GM23338 (cell line): Measurements from ENCODE around the gene CSH2. TPM values are rescaled to one million over a fixed set of nuclear protein-coding genes. Genes with fewer than 3 reads are reported as not detected.

ENCODE experiments used
- ATAC-seq: fragments of 200-7000 bp; cut with Tn5 transposase; 3 replicates; pipeline ENCODE4 v1.9.1; 2020
- DNase-seq: peaks from one replicate; pipeline ENCODE4 v3.0.0-alpha.2; 2015; ENCODE audit warnings: low spot score
- H2AFZ ChIP-seq: fragments of 200-600 bp; sonication (generic); 2 replicates; pipeline ENCODE4 v1.8.0; 2016; ENCODE audit warnings: antibody characterized with exemption, mild to moderate bottlenecking, moderate library complexity
- H3F3A ChIP-seq: fragments of 200-600 bp; sonication (generic); replicated peaks from 2 replicates; pipeline ENCODE4 v1.8.0; 2017; ENCODE audit warnings: antibody characterized with exemption, mixed run types, low read depth
- H3K27ac ChIP-seq: fragments of 200-600 bp; sonication (generic); 2 replicates; pipeline ENCODE4 v1.6.1; 2016; ENCODE audit warnings: low read depth
- H3K27me3 ChIP-seq: fragments of 200-600 bp; sonication (generic); 2 replicates; pipeline ENCODE4 v1.8.0; 2016; ENCODE audit warnings: mild to moderate bottlenecking, mixed run types, moderate library complexity; ENCODE audit not compliant: insufficient read depth
- H3K36me3 ChIP-seq: fragments of 200-600 bp; sonication (generic); 2 replicates; pipeline ENCODE4 v1.8.0; 2016; ENCODE audit warnings: mild to moderate bottlenecking; ENCODE audit not compliant: insufficient read depth
- H3K4me1 ChIP-seq: fragments of 200-600 bp; sonication (generic); 2 replicates; pipeline ENCODE4 v1.8.0; 2016; ENCODE audit warnings: mild to moderate bottlenecking, moderate library complexity; ENCODE audit not compliant: insufficient read depth
- H3K4me2 ChIP-seq: fragments of 200-600 bp; sonication (generic); 2 replicates; pipeline ENCODE4 v1.7.1; 2017; ENCODE audit warnings: mixed run types
- H3K4me3 ChIP-seq: fragments of 200-600 bp; sonication (generic); 2 replicates; pipeline ENCODE4 v1.6.1; 2016; ENCODE audit warnings: mixed run types
- H3K79me2 ChIP-seq: fragments of 200-600 bp; sonication (generic); replicated peaks from 2 replicates; pipeline ENCODE4 v1.8.0; 2017; ENCODE audit warnings: mild to moderate bottlenecking; ENCODE audit not compliant: insufficient read depth
- H3K9me2 ChIP-seq: fragments of 200-600 bp; sonication (generic); 2 replicates; pipeline ENCODE4 v1.8.0; 2017; ENCODE audit not compliant: insufficient read depth
- H4K20me1 ChIP-seq: fragments of 200-600 bp; sonication (generic); replicated peaks from 2 replicates; pipeline ENCODE4 v1.8.0; 2017; ENCODE audit warnings: mild to moderate bottlenecking; ENCODE audit not compliant: insufficient read depth
- H3K27ac Mint-ChIP-seq: 2 replicates; pipeline ENCODE4 v1.8.0; 2020; ENCODE audit warnings: inconsistent platforms, mild to moderate bottlenecking, moderate library complexity, mixed read lengths
- H3K27me3 Mint-ChIP-seq: 3 replicates; pipeline ENCODE4 v1.8.0; 2022; ENCODE audit warnings: low read depth, mild to moderate bottlenecking, moderate library complexity, mixed read lengths, inconsistent platforms; ENCODE audit not compliant: insufficient read depth, poor library complexity
- H3K36me3 Mint-ChIP-seq: 3 replicates; pipeline ENCODE4 v1.8.0; 2021; ENCODE audit warnings: low read depth, mild to moderate bottlenecking, inconsistent platforms, moderate library complexity, mixed read lengths
- H3K4me1 Mint-ChIP-seq: 3 replicates; pipeline ENCODE4 v1.8.0; 2020; ENCODE audit warnings: mild to moderate bottlenecking, inconsistent platforms, mixed read lengths
- H3K4me3 Mint-ChIP-seq: 3 replicates; pipeline ENCODE4 v1.8.0; 2021; ENCODE audit warnings: moderate library complexity, mild to moderate bottlenecking, inconsistent platforms, mixed read lengths
- H3K9me3 Mint-ChIP-seq: 3 replicates; pipeline ENCODE4 v1.8.0; 2020; ENCODE audit warnings: moderate library complexity, mild to moderate bottlenecking, inconsistent platforms, mixed read lengths
- CREB1 ChIP-seq: fragments of 250-450 bp; sonication (Bioruptor Pico); IDR thresholded peaks from 2 replicates; pipeline ENCODE4 v1.5.0; 2020; ENCODE audit warnings: low read depth, mild to moderate bottlenecking, moderate library complexity
- EZH2 ChIP-seq: fragments of 200-600 bp; sonication (generic); IDR thresholded peaks from one replicate; pipeline ENCODE4 v1.8.0; 2017; ENCODE audit warnings: antibody characterized with exemption, mild to moderate bottlenecking, low read depth; ENCODE audit not compliant: unreplicated experiment
- EZH2phosphoT487 ChIP-seq: fragments of 200-600 bp; sonication (generic); IDR thresholded peaks from one replicate; pipeline ENCODE4 v1.8.1; 2018; ENCODE audit warnings: antibody characterized with exemption; ENCODE audit not compliant: unreplicated experiment
- JUNB ChIP-seq: IDR thresholded peaks from one replicate; pipeline ENCODE4 v1.6.1; 2016; ENCODE audit warnings: antibody characterized with exemption; ENCODE audit not compliant: unreplicated experiment
- NANOG ChIP-seq: IDR thresholded peaks from 2 replicates; pipeline ENCODE4 v1.6.1; 2016; ENCODE audit warnings: antibody characterized with exemption, borderline replicate concordance
- POLR2AphosphoS5 ChIP-seq: IDR thresholded peaks from 2 replicates; pipeline ENCODE4 v1.6.1; 2016; ENCODE audit warnings: antibody characterized with exemption, low read depth
- STAT1 ChIP-seq: IDR thresholded peaks from one replicate; pipeline ENCODE4 v1.6.1; 2016; ENCODE audit warnings: antibody characterized with exemption; ENCODE audit not compliant: unreplicated experiment
- ZNF114 ChIP-seq: fragments of 250-450 bp; sonication (Bioruptor Pico); IDR thresholded peaks from 2 replicates; pipeline ENCODE4 v1.5.0; 2020; ENCODE audit warnings: mild to moderate bottlenecking, moderate library complexity
- ZNF331 ChIP-seq: fragments of 250-450 bp; sonication (Bioruptor Pico); IDR thresholded peaks from 2 replicates; pipeline ENCODE4 v1.5.0; 2020; ENCODE audit warnings: low read depth, mild to moderate bottlenecking, moderate library complexity
- polyA plus RNA-seq: library from polyadenylated mRNA; unstranded; fragments of >200 nt; fragmentation: Nextera tagmentation; extraction: Ambion mirVana; gene quantifications from 2 replicates; pipeline ENCODE4 v1.2.1, GENCODE V29; 2016
- total RNA-seq: library from RNA; depleted of rRNA; stranded (reverse); fragments of >200 nt; shearing (Covaris generic); gene quantifications from 2 replicates; pipeline ENCODE4 v1.2.3, GENCODE V29; 2014
- TF ChIP-seq, protein P1 (sequence below), 2 experiments: fragments of 200-600 bp in 1 of 2; sonication (generic) in 1 of 2; conservative IDR thresholded peaks; 2 replicates each; pipeline versions ENCODE4 v1.5.1 to v1.6.1; 2016 to 2017; ENCODE audit warnings: antibody characterized with exemption in 2 of 2, low read depth in 2 of 2, mild to moderate bottlenecking in 2 of 2, moderate library complexity in 1 of 2
- TF ChIP-seq, protein P2 (sequence below): IDR thresholded peaks from one replicate; pipeline ENCODE4 v1.6.1; 2018; ENCODE audit warnings: antibody characterized with exemption; ENCODE audit not compliant: unreplicated experiment
- TF ChIP-seq, protein P3 (sequence below): IDR thresholded peaks from 2 replicates; pipeline ENCODE4 v1.6.1; 2016; ENCODE audit warnings: antibody characterized with exemption
- TF ChIP-seq, protein P4 (sequence below): fragments of 250-450 bp; sonication (Bioruptor Pico); IDR thresholded peaks from 2 replicates; pipeline ENCODE4 v1.5.0; 2020; ENCODE audit warnings: mild to moderate bottlenecking, moderate library complexity

CSH2 gene
- total and polyA plus RNA-seq, 2 experiments from 2014 or later = 0.37 TPM; not detected in 1

DNA sequence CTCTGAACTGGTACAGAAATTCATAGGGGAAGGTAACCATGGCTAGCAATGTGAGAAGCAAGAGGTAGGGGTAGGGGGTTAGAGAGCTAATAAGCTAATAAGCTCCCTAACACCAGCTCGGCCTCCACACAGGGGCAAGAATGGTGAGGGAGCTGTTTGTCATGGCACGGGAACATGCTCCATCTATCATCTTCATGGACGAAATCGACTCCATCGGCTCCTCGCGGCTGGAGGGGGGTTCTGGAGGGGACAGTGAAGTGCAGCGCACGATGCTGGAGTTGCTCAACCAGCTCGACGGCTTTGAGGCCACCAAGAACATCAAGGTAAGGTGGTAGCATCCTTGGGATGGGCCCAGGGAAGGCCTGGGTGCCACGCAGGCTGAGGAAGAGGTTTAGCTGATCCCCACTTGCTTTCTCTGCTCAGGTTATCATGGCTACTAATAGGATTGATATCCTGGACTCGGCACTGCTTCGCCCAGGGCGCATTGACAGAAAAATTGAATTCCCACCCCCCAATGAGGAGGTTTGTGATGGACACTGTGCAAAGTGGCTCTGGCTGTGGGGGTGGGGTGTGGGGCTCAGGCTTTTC is 42.5 kb downstream of the CSH2 start:
- Histone ChIP-seq H4K20me1 (peaks cover 20% of the 10 kb centered on the region), H3K4me2 (no peak overlapping the region), H3F3A (peaks cover 13% of the 10 kb centered on the region; the same call in 1 of the 2 replicates), H2AFZ (no peak overlapping the region), H3K79me2 (peaks cover 29% of the 10 kb centered on the region), H3K9me2 (no peaks in the 10 kb centered on the region), H3K36me3 (peaks cover 43% of the 10 kb centered on the region), H3K4me3 (no peak overlapping the region), H3K27ac (no peak overlapping the region), H3K4me1 (peaks cover under 1% of the 10 kb centered on the region; the same call in 1 of the 2 replicates), H3K27me3 (no peaks in the 10 kb centered on the region)
- DNase-seq (no peak), ATAC-seq (no peak)
- TF ChIP-seq, protein P1, sequence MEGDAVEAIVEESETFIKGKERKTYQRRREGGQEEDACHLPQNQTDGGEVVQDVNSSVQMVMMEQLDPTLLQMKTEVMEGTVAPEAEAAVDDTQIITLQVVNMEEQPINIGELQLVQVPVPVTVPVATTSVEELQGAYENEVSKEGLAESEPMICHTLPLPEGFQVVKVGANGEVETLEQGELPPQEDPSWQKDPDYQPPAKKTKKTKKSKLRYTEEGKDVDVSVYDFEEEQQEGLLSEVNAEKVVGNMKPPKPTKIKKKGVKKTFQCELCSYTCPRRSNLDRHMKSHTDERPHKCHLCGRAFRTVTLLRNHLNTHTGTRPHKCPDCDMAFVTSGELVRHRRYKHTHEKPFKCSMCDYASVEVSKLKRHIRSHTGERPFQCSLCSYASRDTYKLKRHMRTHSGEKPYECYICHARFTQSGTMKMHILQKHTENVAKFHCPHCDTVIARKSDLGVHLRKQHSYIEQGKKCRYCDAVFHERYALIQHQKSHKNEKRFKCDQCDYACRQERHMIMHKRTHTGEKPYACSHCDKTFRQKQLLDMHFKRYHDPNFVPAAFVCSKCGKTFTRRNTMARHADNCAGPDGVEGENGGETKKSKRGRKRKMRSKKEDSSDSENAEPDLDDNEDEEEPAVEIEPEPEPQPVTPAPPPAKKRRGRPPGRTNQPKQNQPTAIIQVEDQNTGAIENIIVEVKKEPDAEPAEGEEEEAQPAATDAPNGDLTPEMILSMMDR (conservative IDR thresholded peaks at IDR 0.05; ENCODE audit: low read depth in 2 of 2) = no peak
- no peak for TF ChIP-seq EZH2phosphoT487
- no peak for TF ChIP-seq ZNF114 (CRISPR knock-in tag)
- TF ChIP-seq, protein P2, sequence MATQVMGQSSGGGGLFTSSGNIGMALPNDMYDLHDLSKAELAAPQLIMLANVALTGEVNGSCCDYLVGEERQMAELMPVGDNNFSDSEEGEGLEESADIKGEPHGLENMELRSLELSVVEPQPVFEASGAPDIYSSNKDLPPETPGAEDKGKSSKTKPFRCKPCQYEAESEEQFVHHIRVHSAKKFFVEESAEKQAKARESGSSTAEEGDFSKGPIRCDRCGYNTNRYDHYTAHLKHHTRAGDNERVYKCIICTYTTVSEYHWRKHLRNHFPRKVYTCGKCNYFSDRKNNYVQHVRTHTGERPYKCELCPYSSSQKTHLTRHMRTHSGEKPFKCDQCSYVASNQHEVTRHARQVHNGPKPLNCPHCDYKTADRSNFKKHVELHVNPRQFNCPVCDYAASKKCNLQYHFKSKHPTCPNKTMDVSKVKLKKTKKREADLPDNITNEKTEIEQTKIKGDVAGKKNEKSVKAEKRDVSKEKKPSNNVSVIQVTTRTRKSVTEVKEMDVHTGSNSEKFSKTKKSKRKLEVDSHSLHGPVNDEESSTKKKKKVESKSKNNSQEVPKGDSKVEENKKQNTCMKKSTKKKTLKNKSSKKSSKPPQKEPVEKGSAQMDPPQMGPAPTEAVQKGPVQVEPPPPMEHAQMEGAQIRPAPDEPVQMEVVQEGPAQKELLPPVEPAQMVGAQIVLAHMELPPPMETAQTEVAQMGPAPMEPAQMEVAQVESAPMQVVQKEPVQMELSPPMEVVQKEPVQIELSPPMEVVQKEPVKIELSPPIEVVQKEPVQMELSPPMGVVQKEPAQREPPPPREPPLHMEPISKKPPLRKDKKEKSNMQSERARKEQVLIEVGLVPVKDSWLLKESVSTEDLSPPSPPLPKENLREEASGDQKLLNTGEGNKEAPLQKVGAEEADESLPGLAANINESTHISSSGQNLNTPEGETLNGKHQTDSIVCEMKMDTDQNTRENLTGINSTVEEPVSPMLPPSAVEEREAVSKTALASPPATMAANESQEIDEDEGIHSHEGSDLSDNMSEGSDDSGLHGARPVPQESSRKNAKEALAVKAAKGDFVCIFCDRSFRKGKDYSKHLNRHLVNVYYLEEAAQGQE = no peak
- TF ChIP-seq ZNF331 (CRISPR knock-in tag) = no peak
- TF ChIP-seq POLR2AphosphoS5 = no peak
- no peak for TF ChIP-seq CREB1 (CRISPR knock-in tag)
- no peak for TF ChIP-seq NANOG
- TF ChIP-seq, protein P3, sequence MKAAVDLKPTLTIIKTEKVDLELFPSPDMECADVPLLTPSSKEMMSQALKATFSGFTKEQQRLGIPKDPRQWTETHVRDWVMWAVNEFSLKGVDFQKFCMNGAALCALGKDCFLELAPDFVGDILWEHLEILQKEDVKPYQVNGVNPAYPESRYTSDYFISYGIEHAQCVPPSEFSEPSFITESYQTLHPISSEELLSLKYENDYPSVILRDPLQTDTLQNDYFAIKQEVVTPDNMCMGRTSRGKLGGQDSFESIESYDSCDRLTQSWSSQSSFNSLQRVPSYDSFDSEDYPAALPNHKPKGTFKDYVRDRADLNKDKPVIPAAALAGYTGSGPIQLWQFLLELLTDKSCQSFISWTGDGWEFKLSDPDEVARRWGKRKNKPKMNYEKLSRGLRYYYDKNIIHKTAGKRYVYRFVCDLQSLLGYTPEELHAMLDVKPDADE = no peak
- no peak for TF ChIP-seq STAT1
- TF ChIP-seq, protein P4, sequence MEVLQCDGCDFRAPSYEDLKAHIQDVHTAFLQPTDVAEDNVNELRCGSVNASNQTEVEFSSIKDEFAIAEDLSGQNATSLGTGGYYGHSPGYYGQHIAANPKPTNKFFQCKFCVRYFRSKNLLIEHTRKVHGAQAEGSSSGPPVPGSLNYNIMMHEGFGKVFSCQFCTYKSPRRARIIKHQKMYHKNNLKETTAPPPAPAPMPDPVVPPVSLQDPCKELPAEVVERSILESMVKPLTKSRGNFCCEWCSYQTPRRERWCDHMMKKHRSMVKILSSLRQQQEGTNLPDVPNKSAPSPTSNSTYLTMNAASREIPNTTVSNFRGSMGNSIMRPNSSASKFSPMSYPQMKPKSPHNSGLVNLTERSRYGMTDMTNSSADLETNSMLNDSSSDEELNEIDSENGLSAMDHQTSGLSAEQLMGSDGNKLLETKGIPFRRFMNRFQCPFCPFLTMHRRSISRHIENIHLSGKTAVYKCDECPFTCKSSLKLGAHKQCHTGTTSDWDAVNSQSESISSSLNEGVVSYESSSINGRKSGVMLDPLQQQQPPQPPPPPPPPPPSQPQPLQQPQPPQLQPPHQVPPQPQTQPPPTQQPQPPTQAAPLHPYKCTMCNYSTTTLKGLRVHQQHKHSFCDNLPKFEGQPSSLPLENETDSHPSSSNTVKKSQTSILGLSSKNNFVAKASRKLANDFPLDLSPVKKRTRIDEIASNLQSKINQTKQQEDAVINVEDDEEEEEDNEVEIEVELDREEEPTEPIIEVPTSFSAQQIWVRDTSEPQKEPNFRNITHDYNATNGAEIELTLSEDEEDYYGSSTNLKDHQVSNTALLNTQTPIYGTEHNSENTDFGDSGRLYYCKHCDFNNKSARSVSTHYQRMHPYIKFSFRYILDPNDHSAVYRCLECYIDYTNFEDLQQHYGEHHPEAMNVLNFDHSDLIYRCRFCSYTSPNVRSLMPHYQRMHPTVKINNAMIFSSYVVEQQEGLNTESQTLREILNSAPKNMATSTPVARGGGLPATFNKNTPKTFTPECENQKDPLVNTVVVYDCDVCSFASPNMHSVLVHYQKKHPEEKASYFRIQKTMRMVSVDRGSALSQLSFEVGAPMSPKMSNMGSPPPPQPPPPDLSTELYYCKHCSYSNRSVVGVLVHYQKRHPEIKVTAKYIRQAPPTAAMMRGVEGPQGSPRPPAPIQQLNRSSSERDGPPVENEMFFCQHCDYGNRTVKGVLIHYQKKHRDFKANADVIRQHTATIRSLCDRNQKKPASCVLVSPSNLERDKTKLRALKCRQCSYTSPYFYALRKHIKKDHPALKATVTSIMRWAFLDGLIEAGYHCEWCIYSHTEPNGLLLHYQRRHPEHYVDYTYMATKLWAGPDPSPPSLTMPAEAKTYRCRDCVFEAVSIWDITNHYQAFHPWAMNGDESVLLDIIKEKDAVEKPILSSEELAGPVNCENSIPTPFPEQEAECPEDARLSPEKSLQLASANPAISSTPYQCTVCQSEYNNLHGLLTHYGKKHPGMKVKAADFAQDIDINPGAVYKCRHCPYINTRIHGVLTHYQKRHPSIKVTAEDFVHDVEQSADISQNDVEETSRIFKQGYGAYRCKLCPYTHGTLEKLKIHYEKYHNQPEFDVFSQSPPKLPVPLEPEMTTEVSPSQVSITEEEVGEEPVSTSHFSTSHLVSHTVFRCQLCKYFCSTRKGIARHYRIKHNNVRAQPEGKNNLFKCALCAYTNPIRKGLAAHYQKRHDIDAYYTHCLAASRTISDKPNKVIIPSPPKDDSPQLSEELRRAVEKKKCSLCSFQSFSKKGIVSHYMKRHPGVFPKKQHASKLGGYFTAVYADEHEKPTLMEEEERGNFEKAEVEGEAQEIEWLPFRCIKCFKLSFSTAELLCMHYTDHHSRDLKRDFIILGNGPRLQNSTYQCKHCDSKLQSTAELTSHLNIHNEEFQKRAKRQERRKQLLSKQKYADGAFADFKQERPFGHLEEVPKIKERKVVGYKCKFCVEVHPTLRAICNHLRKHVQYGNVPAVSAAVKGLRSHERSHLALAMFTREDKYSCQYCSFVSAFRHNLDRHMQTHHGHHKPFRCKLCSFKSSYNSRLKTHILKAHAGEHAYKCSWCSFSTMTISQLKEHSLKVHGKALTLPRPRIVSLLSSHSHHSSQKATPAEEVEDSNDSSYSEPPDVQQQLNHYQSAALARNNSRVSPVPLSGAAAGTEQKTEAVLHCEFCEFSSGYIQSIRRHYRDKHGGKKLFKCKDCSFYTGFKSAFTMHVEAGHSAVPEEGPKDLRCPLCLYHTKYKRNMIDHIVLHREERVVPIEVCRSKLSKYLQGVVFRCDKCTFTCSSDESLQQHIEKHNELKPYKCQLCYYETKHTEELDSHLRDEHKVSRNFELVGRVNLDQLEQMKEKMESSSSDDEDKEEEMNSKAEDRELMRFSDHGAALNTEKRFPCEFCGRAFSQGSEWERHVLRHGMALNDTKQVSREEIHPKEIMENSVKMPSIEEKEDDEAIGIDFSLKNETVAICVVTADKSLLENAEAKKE (CRISPR knock-in tag) = no peak
- TF ChIP-seq JUNB = no peak
- no peak for TF ChIP-seq EZH2
- no peaks in the 10 kb centered on the region for H3K9me3 Mint-ChIP-seq
- H3K4me1 Mint-ChIP-seq = peaks cover 16% of the 10 kb centered on the region
- H3K4me3 Mint-ChIP-seq = no peak overlapping the region
- peaks cover 98% of the 10 kb centered on the region for H3K36me3 Mint-ChIP-seq
- H3K27ac Mint-ChIP-seq = no peak overlapping the region
- H3K27me3 Mint-ChIP-seq = peaks cover 30% of the 10 kb centered on the region
